ENCODE data around the gene MCM5.
"Not testable (repeated sequence)": the region's sequence is repeated elsewhere in the genome, so short reads cannot be mapped to it uniquely, and the experiment has no call there.

MCM5 gene

DNA sequence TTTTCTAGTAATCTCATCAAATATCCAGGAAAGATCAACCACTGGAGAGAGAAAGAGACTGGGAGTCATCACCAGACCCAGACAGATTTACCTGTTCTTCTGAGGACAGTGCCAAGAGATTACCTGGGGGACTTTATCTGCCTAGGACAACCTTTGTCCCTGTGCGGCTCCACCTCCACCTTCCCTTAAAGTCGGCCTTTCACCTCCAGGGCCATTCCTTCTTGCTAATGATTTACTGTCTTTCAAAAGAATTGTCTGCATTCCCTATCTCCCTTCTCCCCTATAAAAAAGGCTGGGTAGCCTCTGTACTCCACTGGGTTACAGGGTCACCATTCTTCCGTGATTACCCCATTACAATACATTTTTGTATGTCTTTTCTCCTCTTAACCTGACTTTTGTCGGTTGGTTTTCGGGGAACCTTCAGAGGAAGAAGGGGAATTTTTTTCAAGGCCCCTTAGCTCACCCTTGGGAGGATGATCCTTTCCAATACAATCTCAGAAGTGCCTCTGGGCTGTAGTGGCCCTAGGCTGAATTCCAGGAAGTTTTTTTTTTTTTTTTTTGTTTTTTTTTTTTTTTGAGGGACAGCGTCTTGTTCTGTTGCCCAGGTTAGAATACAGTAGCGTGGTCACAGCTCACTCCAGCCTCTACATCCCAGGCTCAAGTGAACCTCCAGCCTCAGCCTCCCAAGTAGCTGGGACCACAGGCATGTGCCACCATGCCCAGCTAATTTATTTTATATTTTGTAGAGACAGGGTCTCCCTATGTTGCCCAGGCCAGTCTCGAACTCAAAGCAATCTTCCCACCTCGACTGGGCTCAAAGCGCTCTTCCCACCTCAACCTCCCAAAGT is 20.6 kb upstream of the MCM5 start:
- DNase-seq, result peak; percentile 85

DNA sequence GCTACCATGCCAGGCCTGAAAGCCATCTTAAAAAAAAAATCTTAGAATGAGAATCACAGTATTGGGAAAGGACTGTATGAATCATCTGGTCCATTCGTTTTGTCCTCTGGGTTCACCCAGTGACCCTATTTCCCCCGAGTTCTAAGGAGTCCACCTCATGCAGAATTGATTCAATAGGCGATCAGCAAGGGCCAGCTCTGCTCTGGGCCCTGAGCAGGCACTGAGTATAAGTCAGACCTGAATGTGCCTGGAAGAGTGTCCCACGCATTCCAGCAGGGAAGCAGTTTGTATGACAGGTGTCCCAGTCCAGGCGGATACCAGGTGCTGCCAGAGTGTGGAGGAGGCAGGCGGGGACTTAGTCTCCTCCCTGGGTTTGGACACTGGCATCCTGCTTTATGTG is 19.9 kb upstream of the MCM5 start:
- DNase-seq, result no peak

DNA sequence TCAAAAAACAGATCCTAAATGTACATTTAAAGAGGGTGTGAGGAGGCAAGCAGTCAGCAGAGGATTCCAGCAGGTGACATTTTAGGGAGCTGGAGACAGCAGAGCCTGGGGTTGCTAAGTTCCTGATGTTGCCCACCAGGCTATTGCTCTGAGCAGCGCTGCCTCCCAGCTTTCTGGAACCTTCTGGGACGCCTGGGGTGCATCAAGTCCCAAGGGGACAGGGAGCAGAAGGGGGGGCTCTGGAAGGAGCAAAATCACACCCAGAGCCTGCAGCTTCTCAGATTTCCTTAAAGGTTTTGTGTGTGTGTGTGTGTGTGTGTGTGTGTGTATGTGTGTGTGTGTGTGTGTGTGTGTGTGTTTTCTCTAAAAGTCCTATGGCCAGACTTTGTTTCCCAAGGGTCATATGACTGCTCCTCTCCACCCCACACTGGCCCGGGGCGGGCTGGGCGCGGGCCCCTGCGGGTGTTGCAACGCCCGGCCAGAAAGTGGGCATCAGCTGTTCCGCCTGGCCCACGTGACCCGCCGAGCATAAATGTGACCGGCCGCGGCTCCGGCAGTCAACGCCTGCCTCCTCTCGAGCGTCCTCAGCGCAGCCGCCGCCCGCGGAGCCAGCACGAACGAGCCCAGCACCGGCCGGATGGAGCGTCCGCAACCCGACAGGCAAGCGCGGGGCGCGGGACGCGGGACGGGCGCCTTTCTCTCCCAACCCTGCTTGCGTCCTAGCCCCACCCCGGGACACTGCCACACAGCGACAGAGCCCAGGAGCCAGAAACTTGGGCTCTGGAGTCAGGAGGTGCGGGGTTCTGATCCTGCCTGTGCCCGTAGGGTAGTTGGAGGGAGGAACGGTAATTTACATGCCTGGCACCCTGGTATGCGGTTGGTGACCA is 19.2 kb upstream of the MCM5 start, which contains the start of gene HMOX1:
Gene HMOX1, plus strand, starts transcription at position 560 of the 887 bp plus-strand sequence. Its CDS starts 78 bp downstream, at position 638.
- DNase-seq, result peak; percentile 93

DNA sequence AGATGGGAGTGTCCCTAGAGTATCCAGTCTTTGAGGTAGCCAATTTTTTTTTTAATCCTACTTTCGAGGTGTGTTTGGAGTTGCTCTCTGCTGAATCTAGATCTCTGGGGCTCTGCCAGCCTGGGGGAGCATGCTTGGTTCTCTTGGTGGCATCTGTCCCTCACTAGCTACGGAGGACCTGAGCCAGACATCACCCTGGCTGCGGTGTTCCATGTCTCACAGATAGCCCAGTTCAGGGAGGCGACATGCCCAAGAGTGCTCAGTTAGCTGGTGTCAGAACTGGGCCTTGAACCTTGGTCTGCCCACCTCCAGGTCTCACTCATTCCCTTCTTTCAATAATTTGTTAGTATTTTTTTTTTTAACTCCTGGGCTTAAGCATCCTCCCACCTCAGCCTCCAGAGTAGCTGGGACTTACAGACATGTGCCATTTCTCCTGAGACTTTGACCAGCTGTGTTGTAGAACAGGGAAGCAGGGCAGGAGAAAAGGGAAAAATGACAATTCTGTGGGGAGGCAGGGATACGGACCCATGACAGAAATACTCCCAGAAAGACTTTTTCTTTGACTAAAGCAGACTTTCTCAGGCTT is 18.4 kb upstream of the MCM5 start:
- no peak for DNase-seq

DNA sequence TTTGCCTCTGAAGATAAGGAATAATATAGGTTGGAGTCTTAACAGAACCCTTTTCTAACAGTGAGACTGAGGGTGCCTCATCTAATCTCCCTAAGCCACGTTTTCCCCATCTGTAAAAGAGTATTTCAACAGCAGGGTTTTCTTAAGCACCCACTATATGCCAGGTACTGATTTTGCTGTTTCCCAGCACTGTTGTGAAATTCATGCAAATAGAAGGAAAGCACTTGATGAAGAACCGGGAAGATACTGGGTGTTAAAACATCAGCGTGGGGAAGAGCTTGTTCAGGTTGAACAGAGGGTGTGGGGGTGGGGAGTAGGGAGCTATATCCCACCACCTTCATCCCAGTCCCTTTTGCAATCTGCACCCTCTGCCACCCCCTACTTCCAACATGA is 16.3 kb upstream of the MCM5 start:
- no peak for DNase-seq

DNA sequence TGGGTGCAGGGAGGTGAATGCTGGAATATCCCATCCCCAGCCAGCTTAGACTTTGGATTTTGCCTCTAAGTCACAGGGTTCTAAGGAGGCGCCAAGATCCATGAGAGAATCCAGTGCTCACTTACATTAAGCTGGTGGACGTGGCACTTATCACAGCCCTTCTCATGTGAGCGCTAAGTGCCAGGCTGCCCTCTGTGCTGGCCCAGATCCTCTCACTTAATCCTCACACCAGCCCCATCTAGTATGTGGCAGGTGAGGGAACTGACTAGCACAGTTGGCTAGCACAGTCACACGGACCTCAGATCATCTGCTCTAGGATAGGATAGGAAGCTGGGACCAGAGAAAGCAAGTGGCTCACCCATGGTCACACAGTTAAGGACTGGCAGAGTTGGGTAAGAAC is 15.4 kb upstream of the MCM5 start:
- no peak for DNase-seq

DNA sequence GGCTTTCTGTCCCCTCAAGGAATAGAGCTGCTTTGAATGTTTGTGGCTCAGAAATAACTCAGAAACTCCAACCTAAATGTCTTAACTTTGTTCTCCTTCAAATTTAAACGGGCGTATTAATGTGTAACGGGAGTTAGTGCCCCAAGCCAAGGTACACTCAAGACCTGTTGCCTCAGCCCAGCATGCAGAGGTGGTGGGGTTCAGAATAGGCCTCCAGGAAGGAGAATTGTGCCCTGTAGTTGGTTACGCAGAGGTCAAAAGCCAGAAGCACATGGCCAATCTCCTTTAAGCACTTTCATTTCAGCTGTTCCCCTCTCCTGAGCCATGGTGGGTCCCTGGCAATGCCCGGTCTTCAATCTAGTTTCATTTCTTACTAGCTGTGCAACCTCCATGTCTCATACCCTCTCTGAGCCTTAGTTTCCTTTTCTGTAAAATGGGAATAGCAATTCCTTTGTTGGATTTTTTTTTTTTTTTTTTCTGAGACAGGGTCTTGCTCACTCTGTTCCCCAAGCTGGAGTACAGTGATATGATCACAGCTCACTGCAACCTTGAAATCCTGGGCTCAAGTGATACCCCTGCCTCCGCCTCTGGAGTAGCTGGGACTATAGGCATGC is 14.9 kb upstream of the MCM5 start:
- no peak for DNase-seq

DNA sequence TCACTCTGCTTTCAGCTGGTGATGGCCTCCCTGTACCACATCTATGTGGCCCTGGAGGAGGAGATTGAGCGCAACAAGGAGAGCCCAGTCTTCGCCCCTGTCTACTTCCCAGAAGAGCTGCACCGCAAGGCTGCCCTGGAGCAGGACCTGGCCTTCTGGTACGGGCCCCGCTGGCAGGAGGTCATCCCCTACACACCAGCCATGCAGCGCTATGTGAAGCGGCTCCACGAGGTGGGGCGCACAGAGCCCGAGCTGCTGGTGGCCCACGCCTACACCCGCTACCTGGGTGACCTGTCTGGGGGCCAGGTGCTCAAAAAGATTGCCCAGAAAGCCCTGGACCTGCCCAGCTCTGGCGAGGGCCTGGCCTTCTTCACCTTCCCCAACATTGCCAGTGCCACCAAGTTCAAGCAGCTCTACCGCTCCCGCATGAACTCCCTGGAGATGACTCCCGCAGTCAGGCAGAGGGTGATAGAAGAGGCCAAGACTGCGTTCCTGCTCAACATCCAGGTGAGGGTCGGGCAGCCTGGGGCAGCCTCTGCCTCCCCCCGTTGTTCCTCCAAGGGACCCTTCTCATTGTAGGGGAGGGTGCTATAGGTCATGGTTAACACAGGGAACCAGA is 13.2 kb upstream of the MCM5 start:
- no peak for DNase-seq

DNA sequence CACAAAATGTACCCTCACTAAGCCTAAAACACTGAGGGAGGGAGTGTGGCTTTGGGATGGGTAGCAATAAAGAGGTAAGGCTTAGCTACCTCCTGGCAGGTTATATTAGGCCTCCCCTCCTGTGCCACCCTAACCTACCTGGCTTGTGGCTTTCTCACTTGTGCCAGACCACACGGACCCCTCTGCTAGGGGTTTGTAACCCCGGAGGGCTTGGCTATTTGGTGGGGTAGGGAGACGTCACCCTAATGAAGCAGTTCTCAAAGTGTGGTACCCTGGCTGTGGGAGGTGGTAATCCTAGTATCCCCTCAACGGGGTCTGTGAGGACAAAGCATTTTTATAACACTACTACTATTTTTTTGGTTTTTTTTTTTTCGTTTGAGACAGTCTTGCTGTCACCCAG is 9.0 kb upstream of the MCM5 start:
- no peak for DNase-seq

DNA sequence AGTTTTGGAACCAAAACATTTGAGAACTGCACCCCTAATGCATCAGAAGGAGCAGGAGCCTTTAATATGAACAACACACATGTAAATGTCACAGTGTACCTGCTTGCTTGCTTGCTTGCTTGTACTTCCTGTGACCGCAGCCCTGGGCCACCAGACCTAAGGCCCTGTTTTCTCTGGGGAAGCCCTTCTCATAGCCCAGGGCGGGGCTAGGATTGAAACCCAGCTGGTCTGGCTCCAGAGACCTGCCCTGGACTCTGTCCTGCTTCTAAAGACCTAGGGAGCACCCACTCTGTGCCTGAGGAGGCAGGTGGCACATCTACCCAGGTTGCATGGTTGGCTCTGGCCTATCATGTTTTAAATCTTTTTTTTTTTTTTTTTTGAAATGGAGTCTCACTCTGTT is 7.6 kb upstream of the MCM5 start:
- DNase-seq, result no peak

DNA sequence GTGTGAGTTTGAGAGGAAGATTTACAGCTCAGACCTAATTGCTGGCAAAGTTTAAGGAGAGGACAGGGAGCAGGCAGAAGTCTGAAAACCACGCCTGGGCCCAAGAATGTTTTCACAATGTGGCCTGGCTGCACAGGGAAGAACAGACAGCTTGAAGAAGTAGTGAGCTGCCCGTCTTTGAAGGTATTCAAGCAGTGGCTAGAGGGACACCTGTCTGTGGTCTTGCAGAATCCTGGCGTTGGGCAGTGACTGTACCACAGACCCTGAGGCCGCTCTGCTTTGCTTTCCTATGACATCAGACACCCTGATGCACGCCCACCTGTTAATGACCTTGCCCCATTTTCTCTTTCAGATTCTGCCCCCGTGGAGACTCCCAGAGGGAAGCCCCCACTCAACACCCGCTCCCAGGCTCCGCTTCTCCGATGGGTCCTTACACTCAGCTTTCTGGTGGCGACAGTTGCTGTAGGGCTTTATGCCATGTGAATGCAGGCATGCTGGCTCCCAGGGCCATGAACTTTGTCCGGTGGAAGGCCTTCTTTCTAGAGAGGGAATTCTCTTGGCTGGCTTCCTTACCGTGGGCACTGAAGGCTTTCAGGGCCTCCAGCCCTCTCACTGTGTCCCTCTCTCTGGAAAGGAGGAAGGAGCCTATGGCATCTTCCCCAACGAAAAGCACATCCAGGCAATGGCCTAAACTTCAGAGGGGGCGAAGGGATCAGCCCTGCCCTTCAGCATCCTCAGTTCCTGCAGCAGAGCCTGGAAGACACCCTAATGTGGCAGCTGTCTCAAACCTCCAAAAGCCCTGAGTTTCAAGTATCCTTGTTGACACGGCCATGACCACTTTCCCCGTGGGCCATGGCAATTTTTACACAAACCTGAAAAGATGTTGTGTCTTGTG is 6.6 kb upstream of the MCM5 start:
- no peak for DNase-seq

DNA sequence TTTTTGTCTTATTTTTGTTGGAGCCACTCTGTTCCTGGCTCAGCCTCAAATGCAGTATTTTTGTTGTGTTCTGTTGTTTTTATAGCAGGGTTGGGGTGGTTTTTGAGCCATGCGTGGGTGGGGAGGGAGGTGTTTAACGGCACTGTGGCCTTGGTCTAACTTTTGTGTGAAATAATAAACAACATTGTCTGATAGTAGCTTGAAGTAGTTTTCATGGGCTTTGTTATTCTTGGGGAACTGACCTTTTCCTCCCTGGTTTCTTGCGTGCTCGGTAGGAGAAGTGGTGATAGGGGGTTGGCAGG is 6.0 kb upstream of the MCM5 start:
- no peak for DNase-seq

DNA sequence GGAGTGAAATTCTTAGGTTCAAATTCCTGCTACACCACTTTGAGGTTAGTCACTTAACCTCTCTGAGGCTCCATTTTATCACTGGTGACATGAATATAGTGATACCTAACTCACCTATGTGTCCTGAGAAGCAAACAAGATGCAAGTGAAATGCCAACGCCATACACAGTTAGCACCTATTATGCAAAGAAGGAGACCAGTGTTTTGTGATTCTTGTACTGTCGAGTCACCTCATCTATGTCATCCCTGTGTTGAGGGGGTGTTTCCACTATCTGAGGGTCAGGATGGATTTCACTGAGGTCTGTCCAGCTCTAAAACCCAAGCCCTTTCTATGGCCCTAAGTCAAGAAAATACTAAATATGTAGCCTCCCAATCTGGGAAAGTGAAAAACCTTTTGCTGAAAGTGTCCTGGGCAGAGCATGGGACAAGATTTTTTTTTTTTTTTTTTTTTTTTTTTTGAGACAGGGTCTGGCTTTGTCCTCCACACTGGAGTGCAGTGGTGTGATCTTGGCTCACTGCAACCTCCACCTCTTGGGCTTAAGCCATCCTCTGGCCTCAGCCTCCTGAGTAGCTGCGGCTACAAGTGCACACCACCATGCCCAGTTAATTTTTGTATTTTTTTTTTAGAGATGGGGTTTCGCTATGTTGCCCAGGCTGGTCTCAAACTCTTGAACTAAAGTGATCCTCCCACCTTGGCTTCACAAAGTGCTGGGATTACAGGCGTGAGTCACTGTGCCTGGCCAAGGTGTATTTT is 5.0 kb upstream of the MCM5 start:
- no peak for DNase-seq

DNA sequence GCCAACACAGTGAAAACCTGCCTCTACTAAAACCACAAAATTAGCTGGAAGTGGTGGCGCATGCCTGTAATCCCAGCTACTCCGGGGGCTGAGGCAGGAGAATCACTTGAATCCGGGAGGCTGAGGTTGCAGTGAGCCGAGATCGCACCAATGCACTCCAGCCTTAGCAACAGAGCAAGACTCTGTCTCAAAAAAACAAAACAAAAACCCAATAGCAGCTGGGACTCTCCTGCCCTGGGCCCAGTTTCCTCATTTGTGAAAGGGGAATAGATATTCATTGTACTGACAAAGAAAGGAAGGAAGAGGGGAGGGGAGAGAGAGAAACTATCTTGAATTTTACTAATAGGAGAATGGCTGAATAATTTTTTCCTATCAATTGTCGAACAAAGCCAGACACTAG is 3.3 kb upstream of the MCM5 start:
- not testable (repeated sequence) for DNase-seq

DNA sequence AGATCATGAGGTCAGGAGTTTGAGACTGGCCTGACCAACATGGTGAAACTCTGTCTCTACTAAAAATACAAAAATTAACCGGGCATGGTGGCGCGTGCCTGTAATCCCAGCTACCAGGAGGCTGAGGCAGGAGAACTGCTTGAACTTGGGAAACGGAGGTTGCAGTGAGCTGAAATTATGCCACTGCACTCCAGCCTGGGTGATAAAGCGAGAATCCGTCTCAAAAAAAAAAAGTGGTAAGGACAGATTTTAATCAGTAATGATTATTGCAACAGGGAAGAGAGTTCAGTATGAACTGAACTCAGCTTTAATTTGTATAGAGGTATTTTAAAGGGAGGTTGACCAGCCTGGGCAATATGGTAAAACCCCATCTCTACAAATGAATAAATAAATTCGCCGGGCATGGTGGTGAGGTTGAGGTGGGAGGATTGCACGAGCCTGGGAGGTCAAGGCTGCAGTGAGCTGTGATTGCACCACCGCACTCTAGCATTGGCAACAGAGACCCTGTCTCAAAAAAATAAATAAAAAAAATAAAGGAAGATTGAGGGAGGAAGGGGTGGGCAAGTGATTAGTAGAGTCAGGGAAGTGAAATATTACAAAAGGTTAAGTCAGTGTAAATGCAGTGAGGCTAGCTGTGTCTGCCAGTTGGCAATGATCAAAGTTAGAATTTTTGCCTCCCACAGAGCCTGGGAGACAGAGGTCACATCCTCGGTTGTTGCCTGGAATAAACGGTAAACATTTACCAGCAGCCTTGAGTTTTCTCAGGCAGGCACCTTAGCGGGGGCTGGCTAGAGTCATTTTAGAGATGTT is 2.6 kb upstream of the MCM5 start:
- DNase-seq, result no peak

DNA sequence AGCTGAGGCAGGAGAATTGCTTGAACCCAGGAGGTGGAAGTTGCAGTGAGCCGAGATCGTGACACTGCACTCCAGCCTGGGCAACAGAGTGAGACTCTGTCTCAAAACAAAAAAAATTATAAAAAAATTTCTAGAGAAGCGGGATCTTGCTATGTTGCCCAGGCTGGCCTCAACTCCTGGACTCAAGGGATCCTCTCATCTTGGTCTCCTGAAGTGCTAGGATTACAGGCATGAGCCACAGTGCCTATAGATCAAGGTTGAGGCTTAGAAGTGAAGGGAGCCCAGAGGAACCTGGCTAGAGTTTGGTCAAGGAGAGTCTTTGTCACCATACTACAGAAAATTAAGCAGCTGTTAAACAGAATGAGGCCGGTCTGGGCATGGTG is 1.4 kb upstream of the MCM5 start:
- no peak for DNase-seq

DNA sequence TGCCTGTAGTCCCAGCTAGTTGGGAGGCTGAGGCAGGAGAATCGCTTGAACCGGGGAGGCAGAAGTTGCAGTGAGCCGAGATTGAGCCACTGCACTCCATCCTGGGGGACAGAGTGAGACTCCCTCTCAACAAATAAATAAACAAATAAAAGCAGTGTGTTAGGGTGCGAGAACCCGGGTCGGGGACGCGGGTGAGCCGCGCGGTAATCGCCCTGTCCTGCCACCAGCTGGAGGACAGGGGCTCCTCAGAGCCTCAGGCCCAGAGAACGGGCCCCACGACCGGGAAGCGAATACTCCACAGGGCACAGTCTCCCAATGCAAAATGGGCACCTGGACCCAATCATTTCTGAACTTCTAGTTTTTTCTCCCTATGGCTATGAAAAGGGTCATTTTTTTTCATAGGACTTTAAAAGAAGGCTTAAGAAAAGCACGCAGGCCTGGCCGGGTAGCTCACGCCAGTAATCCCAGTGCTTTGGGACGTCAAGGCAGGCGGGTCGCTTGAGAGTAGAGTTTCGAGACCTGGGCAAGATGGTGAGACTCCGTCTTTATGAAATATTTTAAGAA is 744 bp upstream of the MCM5 start:
- no peak for DNase-seq

DNA sequence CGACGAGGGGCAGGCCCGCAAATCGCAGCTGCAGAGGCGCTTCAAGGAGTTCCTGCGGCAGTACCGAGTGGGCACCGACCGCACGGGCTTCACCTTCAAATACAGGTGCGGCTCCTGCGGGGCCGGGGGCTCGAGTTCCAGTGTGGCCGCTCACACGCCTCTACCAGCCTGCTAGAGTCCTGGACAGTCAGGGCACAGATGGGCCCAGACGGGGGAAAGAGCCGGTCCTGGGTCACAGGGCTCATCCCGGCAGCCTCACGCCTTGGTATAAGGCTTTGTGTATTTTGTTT is 506 bp downstream of the MCM5 start:
- no peak for DNase-seq

DNA sequence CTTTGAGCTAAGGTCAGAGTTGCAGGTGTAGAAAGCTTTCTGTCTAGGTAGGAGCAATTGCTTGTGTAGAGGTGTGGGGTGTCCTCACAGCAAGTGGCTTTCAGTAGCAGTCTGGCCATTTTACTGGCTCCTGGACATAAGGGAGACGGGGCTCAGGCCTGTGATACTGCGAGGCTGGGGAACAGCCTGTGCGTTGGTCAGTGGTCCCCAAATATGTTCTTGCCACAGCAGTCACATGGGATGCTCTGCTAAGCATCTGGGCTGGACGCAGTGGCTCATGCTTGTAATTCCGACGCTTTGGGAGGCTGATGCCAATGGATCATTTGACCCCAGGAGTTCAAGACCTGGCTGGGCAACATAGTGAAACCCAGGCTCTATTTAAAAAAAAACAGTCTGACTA is 1.9 kb downstream of the MCM5 start:
- DNase-seq, result no peak

DNA sequence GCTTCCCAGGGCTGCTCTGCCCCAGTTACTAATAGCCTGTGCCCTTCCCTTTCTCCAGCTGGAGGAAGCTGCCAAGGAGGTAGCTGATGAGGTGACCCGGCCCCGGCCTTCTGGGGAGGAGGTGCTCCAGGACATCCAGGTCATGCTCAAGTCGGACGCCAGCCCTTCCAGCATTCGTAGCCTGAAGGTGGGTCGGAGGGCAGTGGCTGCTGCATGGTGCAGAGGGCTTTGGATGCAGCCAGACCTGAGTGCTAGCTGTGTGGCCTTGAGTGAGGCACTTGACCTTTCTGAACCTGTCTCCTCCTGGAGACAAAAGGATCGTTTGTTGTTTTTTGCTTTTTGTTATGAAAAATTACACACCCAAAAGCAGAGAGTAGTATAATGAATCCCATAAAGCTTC is 3.4 kb downstream of the MCM5 start:
- no peak for DNase-seq
